HL-60 (cell line): Measurements from ENCODE around the gene NUTF2.
A peak's percentile ranks its signal among the peaks of the same experiment; 100 is the strongest.
"Not testable (repeated sequence)": the region's sequence is repeated elsewhere in the genome, so short reads cannot be mapped to it uniquely, and the experiment has no call there.

Experiments used
- DNase-seq, 2 experiments: peaks; one replicate each; pipeline ENCODE4 v3.0.0-alpha.2; 2010 to 2020; ENCODE audit warnings: low read depth in 1 of 2, low spot score in 1 of 2
- H3K27ac ChIP-seq: fragments of 250-450 bp; sonication (Bioruptor Pico); replicated peaks from 2 replicates; pipeline ENCODE4 v1.5.1; 2020; ENCODE audit warnings: mild to moderate bottlenecking, moderate library complexity
- H3K27me3 ChIP-seq: fragments of 250-450 bp; sonication (Bioruptor Pico); 2 replicates; pipeline ENCODE4 v1.5.1; 2021; ENCODE audit warnings: mild to moderate bottlenecking, moderate library complexity; ENCODE audit not compliant: insufficient read depth, poor library complexity, severe bottlenecking
- H3K4me3 ChIP-seq: replicated peaks from 2 replicates; pipeline ENCODE4 v1.5.1; 2011; ENCODE audit warnings: mild to moderate bottlenecking, control low read depth, low read length; ENCODE audit not compliant: insufficient read depth
- CTCF ChIP-seq: IDR thresholded peaks from one replicate; pipeline ENCODE4 v1.5.1; 2011; ENCODE audit warnings: low read length, control low read depth, inconsistent platforms; ENCODE audit not compliant: insufficient read depth
- GABPA ChIP-seq: IDR thresholded peaks from 2 replicates; pipeline ENCODE4 v1.6.1; 2012; ENCODE audit warnings: low read depth
- POLR2AphosphoS5 ChIP-seq: IDR thresholded peaks from 2 replicates; pipeline ENCODE4 v1.6.1; 2012; ENCODE audit warnings: low read depth
- SPI1 ChIP-seq: IDR thresholded peaks from 2 replicates; pipeline ENCODE4 v1.6.1; 2012; ENCODE audit warnings: low read depth, mild to moderate bottlenecking, borderline replicate concordance
- TF ChIP-seq, protein P1 (sequence below): IDR thresholded peaks from 2 replicates; pipeline ENCODE4 v1.6.1; 2012; ENCODE audit warnings: low read depth; ENCODE audit not compliant: insufficient replicate concordance

NUTF2 gene

GRCh38 chr16:67862623-67863583 lies 16.2 kb downstream of the NUTF2 start:
- DNase-seq: no peak
- Histone ChIP-seq H3K4me3 (no peak overlapping the region), H3K27ac (no peak overlapping the region), H3K27me3 (no peaks in the 10 kb centered on the region)
- TF ChIP-seq, protein P1, sequence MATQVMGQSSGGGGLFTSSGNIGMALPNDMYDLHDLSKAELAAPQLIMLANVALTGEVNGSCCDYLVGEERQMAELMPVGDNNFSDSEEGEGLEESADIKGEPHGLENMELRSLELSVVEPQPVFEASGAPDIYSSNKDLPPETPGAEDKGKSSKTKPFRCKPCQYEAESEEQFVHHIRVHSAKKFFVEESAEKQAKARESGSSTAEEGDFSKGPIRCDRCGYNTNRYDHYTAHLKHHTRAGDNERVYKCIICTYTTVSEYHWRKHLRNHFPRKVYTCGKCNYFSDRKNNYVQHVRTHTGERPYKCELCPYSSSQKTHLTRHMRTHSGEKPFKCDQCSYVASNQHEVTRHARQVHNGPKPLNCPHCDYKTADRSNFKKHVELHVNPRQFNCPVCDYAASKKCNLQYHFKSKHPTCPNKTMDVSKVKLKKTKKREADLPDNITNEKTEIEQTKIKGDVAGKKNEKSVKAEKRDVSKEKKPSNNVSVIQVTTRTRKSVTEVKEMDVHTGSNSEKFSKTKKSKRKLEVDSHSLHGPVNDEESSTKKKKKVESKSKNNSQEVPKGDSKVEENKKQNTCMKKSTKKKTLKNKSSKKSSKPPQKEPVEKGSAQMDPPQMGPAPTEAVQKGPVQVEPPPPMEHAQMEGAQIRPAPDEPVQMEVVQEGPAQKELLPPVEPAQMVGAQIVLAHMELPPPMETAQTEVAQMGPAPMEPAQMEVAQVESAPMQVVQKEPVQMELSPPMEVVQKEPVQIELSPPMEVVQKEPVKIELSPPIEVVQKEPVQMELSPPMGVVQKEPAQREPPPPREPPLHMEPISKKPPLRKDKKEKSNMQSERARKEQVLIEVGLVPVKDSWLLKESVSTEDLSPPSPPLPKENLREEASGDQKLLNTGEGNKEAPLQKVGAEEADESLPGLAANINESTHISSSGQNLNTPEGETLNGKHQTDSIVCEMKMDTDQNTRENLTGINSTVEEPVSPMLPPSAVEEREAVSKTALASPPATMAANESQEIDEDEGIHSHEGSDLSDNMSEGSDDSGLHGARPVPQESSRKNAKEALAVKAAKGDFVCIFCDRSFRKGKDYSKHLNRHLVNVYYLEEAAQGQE: no peak
- TF ChIP-seq SPI1 (no peak), POLR2AphosphoS5 (no peak), GABPA (no peak), CTCF (no peak)

DNA sequence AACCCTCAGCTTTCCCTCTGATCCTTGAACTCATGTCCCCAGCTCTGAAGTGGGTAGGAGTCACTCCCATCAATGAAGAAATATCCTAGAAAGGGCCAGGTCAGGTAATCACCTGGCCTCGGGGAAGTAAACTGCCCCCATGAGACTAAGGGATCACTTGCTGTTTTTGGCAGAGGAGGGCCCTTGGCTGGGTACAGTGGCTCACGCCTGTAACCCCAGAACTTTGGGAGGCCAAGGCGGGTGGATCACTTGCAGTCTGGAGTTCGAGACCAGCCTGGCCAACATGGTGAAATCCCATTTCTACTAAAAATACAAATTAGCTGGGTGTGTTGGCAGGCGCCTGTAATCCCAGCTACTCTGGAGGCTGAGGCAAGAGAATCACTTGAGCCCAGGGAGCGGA lies 17.3 kb downstream of the NUTF2 start:
- DNase-seq, H3K4me3 ChIP-seq, H3K27me3 ChIP-seq, H3K27ac ChIP-seq: not testable (repeated sequence)

GRCh38 chr16:67864594-67864993 lies 17.9 kb downstream of the NUTF2 start:
- Histone ChIP-seq H3K27ac (no peak overlapping the region), H3K27me3 (no peaks in the 10 kb centered on the region), H3K4me3 (no peak overlapping the region)
- no peak for TF ChIP-seq CTCF
- TF ChIP-seq POLR2AphosphoS5: no peak
- no peak for TF ChIP-seq GABPA
- TF ChIP-seq SPI1: no peak
- TF ChIP-seq, protein P1: no peak
- no peak for DNase-seq

DNA sequence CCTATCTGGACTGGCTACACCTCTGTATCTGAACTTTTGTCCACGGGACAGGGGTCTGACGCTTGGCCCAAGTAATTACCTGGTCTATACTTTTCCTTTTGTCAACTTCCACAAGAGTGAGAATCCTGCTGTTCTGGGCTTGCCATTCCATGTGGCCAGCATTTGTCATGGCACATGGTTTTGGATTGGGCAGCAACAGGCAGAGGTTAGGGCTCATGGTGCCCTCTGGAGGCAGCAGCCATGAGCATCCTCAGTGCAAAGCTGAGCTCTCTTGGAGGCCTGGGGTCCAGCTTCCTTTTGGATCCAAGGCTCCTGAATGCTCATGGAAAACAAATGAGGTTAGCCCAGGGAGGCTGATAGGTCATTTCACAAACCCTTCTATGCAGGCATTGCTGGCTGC lies 18.6 kb downstream of the NUTF2 start:
- Histone ChIP-seq H3K4me3 (no peak overlapping the region), H3K27ac (no peak overlapping the region), H3K27me3 (no peaks in the 10 kb centered on the region)
- no peak for TF ChIP-seq SPI1
- TF ChIP-seq CTCF: peak; percentile 26
- DNase-seq: peak in 1 of 2 experiments; percentile 30
